Activated T-helper 1 cell treated with anti-CD3 and anti-CD28 coated beads, Interleukin-12 subunit alpha, Interleukin-12 subunit beta, Interleukin-2, Interleukin-4 antibody, amounts not matched to agents 30 ng/mL and 10 ng/mL and 1 ng/mL, durations not matched to agents 14 hours and 24 hours and 36 hours (primary cell): Measurements from ENCODE around the gene MYL12B. TPM values are rescaled to one million over a fixed set of nuclear protein-coding genes. Genes with fewer than 3 reads are reported as not detected.
A peak's percentile ranks its signal among the peaks of the same experiment; 100 is the strongest.

Source experiments
- DNase-seq: peaks from one replicate; pipeline ENCODE4 v3.0.0; 2021; ENCODE audit warnings: low spot score
- H3K27ac Mint-ChIP-seq: one replicate; pipeline ENCODE4 v1.8.0; 2021; ENCODE audit warnings: mild to moderate bottlenecking, mixed read lengths
- H3K27me3 Mint-ChIP-seq: one replicate; pipeline ENCODE4 v1.8.0; 2022; ENCODE audit warnings: mild to moderate bottlenecking, moderate library complexity, mixed read lengths; ENCODE audit not compliant: insufficient read depth
- H3K36me3 Mint-ChIP-seq: one replicate; pipeline ENCODE4 v1.8.0; 2021; ENCODE audit warnings: low read depth, mixed read lengths
- H3K4me1 Mint-ChIP-seq: one replicate; pipeline ENCODE4 v1.8.0; 2021; ENCODE audit warnings: low read depth, mixed read lengths
- H3K4me3 Mint-ChIP-seq: one replicate; pipeline ENCODE4 v1.8.0; 2021; ENCODE audit warnings: mild to moderate bottlenecking, moderate library complexity, mixed read lengths
- H3K9me3 Mint-ChIP-seq: one replicate; pipeline ENCODE4 v1.8.0; 2021; ENCODE audit warnings: mixed read lengths
- intact Hi-C: fragments of 100-400 bp; cut with micrococcal nuclease; formaldehyde crosslinking; loops from one replicate; pipeline ENCODE4 v1.15.1; 2024
- total RNA-seq: library from RNA; stranded (reverse); gene quantifications from 2 replicates; pipeline ENCODE4 v1.2.3, GENCODE V29; 2022

Gene MYL12B
- total RNA-seq, 1 donor from 2014 or later, result 235 TPM

GRCh38 chr18:3245853-3246634, 15.9 kb upstream of the MYL12B start:
- intact Hi-C loops, result loop anchor here (1.0 to 5.0 kb wide), 7 partner anchors 95 to 674 kb away; partner anchors contain the start of genes EMILIN2, METTL4 and NDC80
- H3K27ac Mint-ChIP-seq, result peak overlapping the region; percentile 99
- peaks cover 42% of the 10 kb centered on the region for H3K4me1 Mint-ChIP-seq
- DNase-seq, result peak; percentile 79
- peaks cover 24% of the 10 kb centered on the region for H3K36me3 Mint-ChIP-seq
- H3K9me3 Mint-ChIP-seq, result peaks cover 10% of the 10 kb centered on the region
- H3K4me3 Mint-ChIP-seq, result peak overlapping the region; percentile 93
- H3K27me3 Mint-ChIP-seq, result peaks cover 2% of the 10 kb centered on the region

GRCh38 chr18:3246635-3247239, 15.2 kb upstream of the MYL12B start:
- H3K27me3 Mint-ChIP-seq, result peaks cover 2% of the 10 kb centered on the region
- H3K36me3 Mint-ChIP-seq, result peaks cover 19% of the 10 kb centered on the region
- intact Hi-C loops, result loop anchor here (1.0 to 5.0 kb wide), 15 partner anchors 15 to 674 kb away; partner anchors contain the start of genes EMILIN2, LPIN2, METTL4 and NDC80
- peak overlapping the region; percentile 93 for H3K4me3 Mint-ChIP-seq
- DNase-seq, result peak; percentile 14
- H3K27ac Mint-ChIP-seq, result peak overlapping the region; percentile 99
- peaks cover 7% of the 10 kb centered on the region for H3K9me3 Mint-ChIP-seq
- H3K4me1 Mint-ChIP-seq, result peaks cover 47% of the 10 kb centered on the region

DNA sequence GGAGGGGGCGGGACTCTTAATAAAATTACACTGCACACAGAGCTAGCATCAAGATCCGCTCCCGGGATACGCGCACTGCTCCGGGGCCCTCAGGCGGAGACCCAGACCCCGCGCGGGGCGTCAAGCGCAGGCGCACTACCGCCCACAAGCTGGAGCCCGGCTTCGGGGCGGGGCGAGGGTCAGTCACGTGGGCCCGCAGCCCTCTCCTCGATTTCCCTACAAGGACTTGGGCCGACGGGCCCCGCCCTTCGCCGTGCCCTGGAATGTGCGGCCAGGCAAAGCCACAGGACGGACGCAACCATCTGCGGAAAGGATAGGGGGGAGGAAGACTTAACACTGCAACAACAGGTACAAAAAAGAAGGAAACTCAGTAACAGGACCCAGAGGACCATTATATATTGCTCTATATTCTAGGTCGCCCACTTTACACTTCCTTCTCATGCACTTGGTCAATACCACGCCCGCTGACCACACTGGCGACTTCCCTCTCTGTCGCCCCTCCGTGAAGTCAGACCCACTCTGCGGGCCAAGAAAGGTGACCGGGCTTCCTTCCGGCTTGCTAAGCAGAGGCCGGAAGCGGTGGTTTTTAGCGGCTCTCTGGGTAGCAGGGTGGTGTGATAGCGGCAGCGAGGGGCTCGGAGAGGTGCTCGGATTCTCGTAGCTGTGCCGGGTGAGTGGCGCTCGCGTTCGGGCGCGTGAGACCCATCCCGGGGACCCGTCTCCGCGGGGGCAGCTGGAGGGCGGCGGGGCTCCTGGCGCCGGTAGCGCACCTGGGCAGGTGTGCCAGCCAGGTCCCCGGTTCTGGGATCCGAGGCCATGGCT, 14.5 kb upstream of the MYL12B start, which contains the start of gene MYL12A:
TSS of gene MYL12A (plus strand) at position 562 of the 822 bp plus-strand sequence. CDS start 5,447 bp downstream, outside the sequence.
- H3K4me1 Mint-ChIP-seq, result peaks cover 54% of the 10 kb centered on the region
- H3K36me3 Mint-ChIP-seq, result peaks cover 14% of the 10 kb centered on the region
- DNase-seq, result peak; percentile 95
- peak within 1 kb of the TSS; percentile 99 for H3K27ac Mint-ChIP-seq
- no peaks in the 10 kb centered on the region for H3K9me3 Mint-ChIP-seq
- intact Hi-C loops, result loop anchor here (1.0 to 5.0 kb wide), 12 partner anchors 14 to 675 kb away; partner anchors contain the start of genes EMILIN2, LPIN2, METTL4 and NDC80
- peaks cover 2% of the 10 kb centered on the region for H3K27me3 Mint-ChIP-seq
- H3K4me3 Mint-ChIP-seq, result peak within 1 kb of the TSS; percentile 93

DNA sequence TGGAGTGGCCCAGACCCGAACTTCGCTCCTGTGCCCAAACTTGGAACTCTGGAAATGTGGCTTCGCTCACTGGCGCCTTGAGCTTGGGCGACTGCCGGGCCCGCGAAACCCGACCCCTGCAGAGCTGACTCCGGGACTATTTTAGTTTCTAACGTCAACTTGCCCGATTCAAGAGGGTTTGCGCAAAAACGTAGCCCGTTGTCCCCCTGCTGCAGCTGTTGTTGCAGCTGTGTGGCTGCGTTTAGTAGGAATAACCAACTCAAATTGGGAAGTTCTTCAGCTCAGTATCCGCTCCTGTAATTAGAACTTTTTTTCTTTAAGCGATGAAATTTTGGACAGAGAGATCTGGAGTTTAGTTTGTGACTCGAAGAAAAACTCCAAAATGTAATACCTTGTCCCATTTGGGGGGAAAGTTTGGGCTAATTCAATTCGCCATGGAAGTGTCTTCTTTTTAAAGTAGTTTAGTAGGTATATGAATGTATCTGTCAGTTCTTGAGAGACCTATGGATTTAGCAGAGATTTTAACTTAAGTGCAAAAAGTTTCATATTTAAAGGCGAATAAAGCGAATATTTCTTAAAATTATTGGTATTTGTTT, 13.8 kb upstream of the MYL12B start:
- no peaks in the 10 kb centered on the region for H3K9me3 Mint-ChIP-seq
- H3K27ac Mint-ChIP-seq, result peak overlapping the region; percentile 99
- no peak for DNase-seq
- intact Hi-C loops, result loop anchor here (5.0 kb wide), 2 partner anchors 476 to 676 kb away; partner anchors contain the start of genes METTL4 and NDC80
- peaks cover 2% of the 10 kb centered on the region for H3K27me3 Mint-ChIP-seq
- peaks cover 62% of the 10 kb centered on the region for H3K4me1 Mint-ChIP-seq
- H3K36me3 Mint-ChIP-seq, result peaks cover 21% of the 10 kb centered on the region
- H3K4me3 Mint-ChIP-seq, result peak overlapping the region; percentile 93

- H3K4me3 Mint-ChIP-seq, result peak overlapping the region; percentile 93
- DNase-seq, result peak; percentile 19
- H3K27me3 Mint-ChIP-seq, result peaks cover 2% of the 10 kb centered on the region
- H3K4me1 Mint-ChIP-seq, result peaks cover 68% of the 10 kb centered on the region
- H3K27ac Mint-ChIP-seq, result peak overlapping the region; percentile 99
- no peaks in the 10 kb centered on the region for H3K9me3 Mint-ChIP-seq
- H3K36me3 Mint-ChIP-seq, result peaks cover 24% of the 10 kb centered on the region
- intact Hi-C loops, result loop anchor here (5.0 kb wide), 2 partner anchors 477 to 677 kb away; partner anchors contain the start of genes METTL4 and NDC80
These were observed 13.1 kb upstream of the MYL12B start for GRCh38 chr18:3248658-3249359.

GRCh38 chr18:3250237-3251107, 11.5 kb upstream of the MYL12B start:
- Mint-ChIP-seq H3K4me1 (peaks cover 71% of the 10 kb centered on the region), H3K9me3 (no peaks in the 10 kb centered on the region), H3K36me3 (peaks cover 37% of the 10 kb centered on the region), H3K27ac (peak overlapping the region; percentile 91), H3K27me3 (peaks cover 2% of the 10 kb centered on the region), H3K4me3 (peak overlapping the region; percentile 93)
- intact Hi-C loops, result loop anchor here (1.0 kb wide), 2 partner anchors 189 to 614 kb away; no protein-coding TSS in a partner anchor
- no peak for DNase-seq

- H3K27ac Mint-ChIP-seq, result peak overlapping the region; percentile 58
- peaks cover 2% of the 10 kb centered on the region for H3K27me3 Mint-ChIP-seq
- no peaks in the 10 kb centered on the region for H3K9me3 Mint-ChIP-seq
- intact Hi-C loops, result no loop called here
- H3K36me3 Mint-ChIP-seq, result peaks cover 44% of the 10 kb centered on the region
- H3K4me3 Mint-ChIP-seq, result no peak overlapping the region
- peaks cover 74% of the 10 kb centered on the region for H3K4me1 Mint-ChIP-seq
- no peak for DNase-seq
These were observed 10.5 kb upstream of the MYL12B start for GRCh38 chr18:3251249-3251962.

- DNase-seq, result no peak
- Mint-ChIP-seq H3K27me3 (peaks cover 2% of the 10 kb centered on the region), H3K36me3 (peaks cover 47% of the 10 kb centered on the region), H3K9me3 (no peaks in the 10 kb centered on the region), H3K4me1 (peaks cover 74% of the 10 kb centered on the region), H3K27ac (peak overlapping the region; percentile 58), H3K4me3 (no peak overlapping the region)
- intact Hi-C loops, result no loop called here
These were observed 10.0 kb upstream of the MYL12B start for GRCh38 chr18:3251963-3252277.

DNA sequence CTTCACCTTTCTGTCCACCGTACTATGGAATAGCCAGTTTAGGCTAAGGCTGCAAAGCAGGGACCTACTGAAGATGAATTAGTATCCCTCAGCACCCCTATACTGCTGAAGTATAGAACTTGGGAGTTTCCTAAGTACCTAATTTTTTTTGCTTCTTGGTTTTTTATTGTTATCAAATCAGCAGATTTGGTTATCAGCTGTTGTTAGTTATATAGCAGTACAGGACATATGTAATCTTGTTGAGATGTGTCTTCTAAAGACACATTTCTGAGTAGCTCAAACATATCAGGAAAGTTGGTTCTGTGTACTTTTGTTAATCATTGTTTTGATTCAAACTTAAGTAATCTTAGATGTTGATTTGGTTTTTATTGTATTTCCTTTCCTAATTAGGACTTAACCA, 9.1 kb upstream of the MYL12B start:
- Mint-ChIP-seq H3K36me3 (peaks cover 55% of the 10 kb centered on the region), H3K27me3 (no peaks in the 10 kb centered on the region), H3K9me3 (no peaks in the 10 kb centered on the region), H3K4me3 (peak overlapping the region; percentile 28), H3K4me1 (peaks cover 79% of the 10 kb centered on the region), H3K27ac (peak overlapping the region; percentile 46)
- intact Hi-C loops, result no loop called here
- DNase-seq, result no peak

DNA sequence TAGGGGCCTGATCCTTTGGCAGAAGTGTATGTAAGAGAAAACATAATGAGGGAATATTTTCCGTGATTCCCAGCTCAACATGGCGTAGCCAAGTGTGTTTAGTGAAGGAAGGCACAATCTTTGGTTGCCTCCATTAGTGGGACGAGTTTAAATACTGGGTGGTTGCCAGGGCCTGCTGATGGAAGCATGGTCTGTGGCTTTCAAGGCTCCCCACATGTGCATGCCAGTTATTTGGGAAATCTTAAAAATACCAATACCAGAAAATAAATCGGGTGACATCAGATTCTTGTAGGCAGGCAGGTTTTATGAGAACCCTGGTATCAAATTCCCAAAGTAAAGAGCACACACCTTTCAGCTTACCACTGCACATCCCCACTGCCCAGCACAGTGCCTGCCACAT, 7.2 kb upstream of the MYL12B start:
- intact Hi-C loops, result no loop called here
- Mint-ChIP-seq H3K9me3 (no peaks in the 10 kb centered on the region), H3K27me3 (no peaks in the 10 kb centered on the region), H3K4me1 (peaks cover 92% of the 10 kb centered on the region), H3K27ac (peak overlapping the region; percentile 20), H3K36me3 (peaks cover 60% of the 10 kb centered on the region), H3K4me3 (no peak overlapping the region)
- DNase-seq, result no peak
